Measurements from ENCODE around the gene HERC2. TPM values are rescaled to one million over a fixed set of nuclear protein-coding genes. Genes with fewer than 3 reads are reported as not detected.

Gene HERC2
- total and polyA plus RNA-seq, 2 donors (not counting 3 experiments of a cell fraction or from before 2014, with no cell fraction given): 46.1 to 83.9 TPM

GRCh38 chr15:28127036-28127435, 194.9 kb downstream of the HERC2 start:
- H3K27ac ChIP-seq (ENCODE audit: insufficient read depth, low read depth, low read length): no peak overlapping the region
- CTCF ChIA-PET: interaction anchor here (1.3 to 1.9 kb wide), 5 partner anchors 11 to 975 kb away, joined by 7 to 28 read pairs (median 12); partner anchors contain the start of gene OCA2
- no peak overlapping the region for H2AFZ ChIP-seq (ENCODE audit: low read depth, low read length)
- peaks cover 2% of the 10 kb centered on the region for H4K20me1 ChIP-seq (replicated peaks; ENCODE audit: control insufficient read depth, extremely low read depth, insufficient read depth, low read length)
- H3K4me3 ChIP-seq (replicated peaks in 1 of 3; ENCODE audit: insufficient read depth in 1 of 3, low read depth in 1 of 3, low read length in 3 of 3): no peak overlapping the region
- no peaks in the 10 kb centered on the region for H3K79me2 ChIP-seq (ENCODE audit: control insufficient read depth, insufficient read depth, low read length)
- dilution Hi-C loops (cut with MboI; ENCODE audit: extremely low pct_ligation_motif_present, low sequenced_read_pairs) (no loop called here), intact Hi-C loops (cut with micrococcal nuclease) (no loop called here)
- H3K4me1 ChIP-seq (ENCODE audit: control insufficient read depth, extremely low read depth, insufficient read depth, low read length): no peaks in the 10 kb centered on the region
- POLR2A ChIA-PET: no interaction called here
- FAIRE-seq (no peak), DNase-seq (ENCODE audit: low read depth, low spot score) (no peak)
- no peak overlapping the region for H3K4me2 ChIP-seq (ENCODE audit: insufficient read depth, low read length)
- peaks cover 2 to 51% of the 10 kb centered on the region in 2 experiments for H3K36me3 ChIP-seq (ENCODE audit: control insufficient read depth in 2 of 2, extremely low read depth in 1 of 2, insufficient read depth in 2 of 2, low read length in 2 of 2)
- H3K9me1 ChIP-seq (replicated peaks; ENCODE audit: control insufficient read depth, extremely low read depth, insufficient read depth, low read length): no peaks in the 10 kb centered on the region
- TF ChIP-seq CTCF (IDR thresholded peaks at IDR 0.05; ENCODE audit: extremely low read depth in 1 of 2, insufficient read depth in 1 of 2, low read depth in 1 of 2, low read length in 2 of 2) (no peak), GATA2 (IDR thresholded peaks at IDR 0.05; ENCODE audit: insufficient read depth, insufficient read length, low read depth, low read length) (no peak), FOS (IDR thresholded peaks at IDR 0.05; ENCODE audit: borderline replicate concordance, insufficient read depth, low read length) (no peak), JUN (IDR thresholded peaks at IDR 0.05; ENCODE audit: borderline replicate concordance, insufficient read depth, insufficient read length, low read depth) (no peak), EZH2 (IDR thresholded peaks at IDR 0.05; ENCODE audit: borderline replicate concordance, low read depth, low read length, severe bottlenecking) (no peak), MAX (IDR thresholded peaks at IDR 0.05; ENCODE audit: insufficient read depth, insufficient read length) (no peak), POLR2A (IDR thresholded peaks at IDR 0.05; ENCODE audit: low read depth, low read length) (no peak), POLR2AphosphoS5 (IDR thresholded peaks at IDR 0.05; ENCODE audit: insufficient read depth, low read depth, low read length) (no peak), MYC (IDR thresholded peaks at IDR 0.05; ENCODE audit: low read depth, low read length) (no peak)
- no peaks in the 10 kb centered on the region for H3K9me3 ChIP-seq (replicated peaks; ENCODE audit: control insufficient read depth, insufficient read depth, low read length)
- no peak overlapping the region for H3K9ac ChIP-seq (replicated peaks; ENCODE audit: extremely low read depth, insufficient read depth, low read length)
- no peaks in the 10 kb centered on the region for H3K27me3 ChIP-seq (ENCODE audit: control insufficient read depth in 2 of 2, insufficient read depth in 2 of 2, low read length in 2 of 2)
- no TSS peak for BruUV-seq (replicated peaks)
